ENCODE data around the gene DENND2A.

DNA sequence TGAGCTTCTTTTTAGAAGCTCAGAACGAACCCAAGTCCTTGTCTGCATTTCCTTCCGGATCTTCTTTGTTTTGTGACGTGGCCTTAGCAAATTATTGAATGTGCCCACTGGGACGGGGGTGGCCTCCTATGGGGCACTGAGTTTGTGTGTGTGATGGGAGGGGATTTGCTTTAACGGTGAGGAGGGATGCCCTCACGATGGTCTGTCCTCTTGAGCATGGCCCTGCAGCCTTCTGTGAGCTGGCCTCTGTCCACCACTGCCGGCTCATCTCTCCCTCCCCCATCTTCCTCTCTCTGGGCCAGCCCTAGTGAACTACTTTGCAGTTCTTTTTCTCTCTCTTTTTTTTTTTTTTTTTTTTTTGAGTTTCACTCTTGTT, 98.4 kb downstream of the DENND2A start:
- TF ChIP-seq, protein P1, sequence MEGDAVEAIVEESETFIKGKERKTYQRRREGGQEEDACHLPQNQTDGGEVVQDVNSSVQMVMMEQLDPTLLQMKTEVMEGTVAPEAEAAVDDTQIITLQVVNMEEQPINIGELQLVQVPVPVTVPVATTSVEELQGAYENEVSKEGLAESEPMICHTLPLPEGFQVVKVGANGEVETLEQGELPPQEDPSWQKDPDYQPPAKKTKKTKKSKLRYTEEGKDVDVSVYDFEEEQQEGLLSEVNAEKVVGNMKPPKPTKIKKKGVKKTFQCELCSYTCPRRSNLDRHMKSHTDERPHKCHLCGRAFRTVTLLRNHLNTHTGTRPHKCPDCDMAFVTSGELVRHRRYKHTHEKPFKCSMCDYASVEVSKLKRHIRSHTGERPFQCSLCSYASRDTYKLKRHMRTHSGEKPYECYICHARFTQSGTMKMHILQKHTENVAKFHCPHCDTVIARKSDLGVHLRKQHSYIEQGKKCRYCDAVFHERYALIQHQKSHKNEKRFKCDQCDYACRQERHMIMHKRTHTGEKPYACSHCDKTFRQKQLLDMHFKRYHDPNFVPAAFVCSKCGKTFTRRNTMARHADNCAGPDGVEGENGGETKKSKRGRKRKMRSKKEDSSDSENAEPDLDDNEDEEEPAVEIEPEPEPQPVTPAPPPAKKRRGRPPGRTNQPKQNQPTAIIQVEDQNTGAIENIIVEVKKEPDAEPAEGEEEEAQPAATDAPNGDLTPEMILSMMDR (IDR thresholded peaks at IDR 0.05): no peak
- TF ChIP-seq ELF4 (CRISPR knock-in tag; IDR thresholded peaks at IDR 0.05; ENCODE audit: low read depth) (no peak), ZBTB21 (CRISPR knock-in tag; IDR thresholded peaks at IDR 0.05; ENCODE audit: borderline replicate concordance) (no peak), NFYB (CRISPR knock-in tag; conservative IDR thresholded peaks at IDR 0.05; ENCODE audit: low read depth) (no peak), MLX (CRISPR knock-in tag; IDR thresholded peaks at IDR 0.05) (no peak)
